Type B pancreatic cell (in vitro differentiated cells): ENCODE results near the gene U2SURP. TPM values are rescaled to one million over a fixed set of nuclear protein-coding genes. Genes with fewer than 3 reads are reported as not detected.

Experiments
- DNase-seq: peaks from one replicate; pipeline ENCODE4 v3.0.0; 2021; ENCODE audit warnings: mixed read lengths; ENCODE audit not compliant: unreplicated experiment; ENCODE audit errors: extremely low spot score
- H3K27ac Mint-ChIP-seq: 2 replicates; pipeline ENCODE4 v1.8.0; 2021; ENCODE audit warnings: mild to moderate bottlenecking, mixed read lengths
- H3K27me3 Mint-ChIP-seq: 2 replicates; pipeline ENCODE4 v1.8.0; 2021; ENCODE audit warnings: mixed read lengths
- H3K36me3 Mint-ChIP-seq: 2 replicates; pipeline ENCODE4 v1.8.0; 2021; ENCODE audit warnings: mixed read lengths
- H3K4me1 Mint-ChIP-seq: one replicate; pipeline ENCODE4 v1.8.0; 2021; ENCODE audit warnings: mixed read lengths; ENCODE audit not compliant: unreplicated experiment
- H3K4me3 Mint-ChIP-seq: 2 replicates; pipeline ENCODE4 v1.8.0; 2021; ENCODE audit warnings: mild to moderate bottlenecking, mixed read lengths
- H3K9me3 Mint-ChIP-seq: 2 replicates; pipeline ENCODE4 v1.8.0; 2021; ENCODE audit warnings: mixed read lengths
- long read RNA-seq: library from polyadenylated mRNA; unstranded; transcript quantifications from one replicate; pipeline ENCODE4 v2.0.0, GENCODE V29; 2020
- total RNA-seq: library from RNA; stranded (reverse); gene quantifications from 2 replicates; pipeline ENCODE4 v1.2.1, GENCODE V29; 2021; ENCODE audit warnings: low replicate concordance
- TF ChIP-seq, protein P1 (sequence below): fragments of 200-600 bp; sonication (generic); conservative IDR thresholded peaks from 2 replicates; pipeline ENCODE4 v1.5.0; 2021; ENCODE audit warnings: antibody characterized with exemption, mild to moderate bottlenecking

The U2SURP gene
- total RNA-seq = 85.7 and 129 TPM in 2 replicates
- long read RNA-seq, transcript U2SURP-215 (6 exons, 588 nt) = major isoform, 6 of 77 reads
- long read RNA-seq, partial matches to known transcripts = 39 of 77 reads
- long read RNA-seq, other reads (novel, unspliced or antisense) = 28 of 77 reads

DNA sequence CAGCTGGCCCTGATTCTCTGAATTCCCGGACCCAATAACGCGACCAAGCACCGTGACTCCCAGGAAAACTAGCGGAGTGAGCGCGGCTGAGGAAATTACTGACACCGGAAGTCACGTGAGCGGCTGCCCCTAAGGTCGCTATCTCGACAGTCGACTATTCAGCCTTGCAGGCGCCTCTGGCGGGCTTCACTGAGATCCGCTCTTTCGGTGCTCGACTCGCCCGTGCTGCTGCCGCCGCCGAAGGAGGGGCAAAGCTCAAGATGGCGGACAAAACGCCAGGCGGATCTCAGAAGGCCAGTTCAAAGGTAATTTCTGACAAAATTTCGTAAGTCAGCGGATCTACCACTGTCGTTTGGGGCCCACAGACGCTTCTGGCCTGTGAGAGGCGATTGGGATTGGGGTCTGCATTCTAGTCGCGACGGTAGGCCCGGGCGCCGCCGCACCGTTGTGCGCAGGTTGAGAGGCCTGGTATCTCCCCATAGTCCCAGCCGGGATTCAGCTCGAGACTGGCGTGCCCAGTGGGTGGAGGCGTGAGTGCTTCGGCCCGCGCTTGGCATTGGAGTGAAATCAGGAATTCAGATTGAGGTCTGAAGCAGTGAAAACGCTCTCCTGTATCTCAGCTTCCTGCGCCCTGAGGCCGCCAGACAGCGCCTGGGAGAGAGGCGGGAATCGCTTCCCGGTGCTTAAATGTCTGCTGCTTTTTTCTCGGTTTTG lies at the start of gene U2SURP:
TSS of gene U2SURP (plus strand) at position 202 of the 714 bp plus-strand sequence. CDS start at position 261, 59 bp downstream.
- no peaks in the 10 kb centered on the region for H3K9me3 Mint-ChIP-seq
- DNase-seq = peak; percentile 95
- H3K27ac Mint-ChIP-seq = peak within 1 kb of the TSS; percentile 98
- H3K27me3 Mint-ChIP-seq = no peaks in the 10 kb centered on the region
- TF ChIP-seq, protein P1, sequence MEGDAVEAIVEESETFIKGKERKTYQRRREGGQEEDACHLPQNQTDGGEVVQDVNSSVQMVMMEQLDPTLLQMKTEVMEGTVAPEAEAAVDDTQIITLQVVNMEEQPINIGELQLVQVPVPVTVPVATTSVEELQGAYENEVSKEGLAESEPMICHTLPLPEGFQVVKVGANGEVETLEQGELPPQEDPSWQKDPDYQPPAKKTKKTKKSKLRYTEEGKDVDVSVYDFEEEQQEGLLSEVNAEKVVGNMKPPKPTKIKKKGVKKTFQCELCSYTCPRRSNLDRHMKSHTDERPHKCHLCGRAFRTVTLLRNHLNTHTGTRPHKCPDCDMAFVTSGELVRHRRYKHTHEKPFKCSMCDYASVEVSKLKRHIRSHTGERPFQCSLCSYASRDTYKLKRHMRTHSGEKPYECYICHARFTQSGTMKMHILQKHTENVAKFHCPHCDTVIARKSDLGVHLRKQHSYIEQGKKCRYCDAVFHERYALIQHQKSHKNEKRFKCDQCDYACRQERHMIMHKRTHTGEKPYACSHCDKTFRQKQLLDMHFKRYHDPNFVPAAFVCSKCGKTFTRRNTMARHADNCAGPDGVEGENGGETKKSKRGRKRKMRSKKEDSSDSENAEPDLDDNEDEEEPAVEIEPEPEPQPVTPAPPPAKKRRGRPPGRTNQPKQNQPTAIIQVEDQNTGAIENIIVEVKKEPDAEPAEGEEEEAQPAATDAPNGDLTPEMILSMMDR = no peak
- H3K4me3 Mint-ChIP-seq = peak within 1 kb of the TSS; percentile 98
- peaks cover 28% of the 10 kb centered on the region for H3K4me1 Mint-ChIP-seq
- H3K36me3 Mint-ChIP-seq = peaks cover 4% of the 10 kb centered on the region

DNA sequence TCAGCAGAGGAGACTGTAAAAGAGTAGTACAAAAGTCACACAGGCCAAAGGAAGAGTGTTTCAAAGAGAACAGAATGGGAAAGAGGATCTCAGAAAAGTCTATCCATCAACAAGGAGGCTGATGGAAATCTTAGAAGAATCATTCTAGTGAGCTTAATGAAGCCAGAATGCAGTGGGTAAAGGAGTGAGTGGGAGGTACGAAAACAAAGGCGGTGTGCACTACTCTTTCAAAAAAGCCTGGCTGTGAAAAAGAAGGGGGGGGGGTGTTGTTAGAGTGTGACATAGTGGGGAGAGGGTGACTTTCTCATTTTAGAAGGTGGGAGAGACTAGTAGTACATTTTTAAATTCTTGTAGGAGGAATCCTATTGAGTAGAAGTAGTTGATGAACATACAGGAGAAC lies 49.6 kb upstream of the U2SURP start:
- Mint-ChIP-seq H3K4me1 (peaks cover 5% of the 10 kb centered on the region), H3K4me3 (no peak overlapping the region), H3K36me3 (no peaks in the 10 kb centered on the region), H3K9me3 (no peaks in the 10 kb centered on the region), H3K27ac (no peak overlapping the region), H3K27me3 (peaks cover 14% of the 10 kb centered on the region)
- no peak for DNase-seq
- TF ChIP-seq, protein P1 = no peak

DNA sequence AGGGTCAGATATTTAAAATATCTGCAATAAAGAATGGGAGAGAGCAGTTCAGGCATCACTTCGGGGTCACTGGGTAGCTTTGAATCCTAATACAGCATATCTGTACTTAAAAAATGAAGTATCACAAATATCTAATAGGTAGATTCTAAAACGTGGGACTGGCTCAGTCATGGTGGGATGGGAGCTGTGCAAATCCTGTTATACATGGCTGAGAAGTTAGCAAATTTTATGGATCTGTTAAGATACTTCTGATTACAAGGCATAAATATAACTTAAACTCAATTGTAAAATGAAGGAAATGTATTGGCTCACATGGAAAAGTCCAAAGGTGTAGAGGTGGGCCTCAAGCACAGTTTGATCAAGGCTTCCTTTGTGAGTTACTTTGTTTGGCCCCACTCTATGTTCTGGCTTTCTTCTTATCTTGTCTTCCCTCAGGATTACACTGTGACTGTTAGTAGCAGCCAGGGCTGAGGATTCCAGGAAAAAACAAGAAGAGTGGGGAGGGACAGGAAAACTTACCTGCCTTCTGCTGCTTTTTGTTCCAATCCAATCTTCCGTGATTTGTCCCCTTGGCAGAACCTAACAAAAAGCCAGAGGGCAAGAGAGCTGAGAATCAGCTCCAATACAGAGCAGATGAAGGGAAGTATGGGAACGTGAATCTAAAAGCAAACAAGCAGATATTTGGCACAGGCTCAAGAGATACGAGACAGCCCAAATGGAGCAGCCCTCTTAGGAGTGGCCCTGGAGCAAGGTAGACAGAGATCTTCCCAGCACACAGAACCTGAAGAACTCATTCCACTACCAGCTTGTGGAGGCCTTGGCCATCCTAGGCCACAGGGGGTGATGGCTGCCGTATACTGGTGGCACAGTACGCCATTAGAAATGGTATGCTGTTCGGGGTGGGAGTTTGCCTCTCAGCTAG lies 48.8 kb upstream of the U2SURP start:
- H3K27ac Mint-ChIP-seq = no peak overlapping the region
- DNase-seq = no peak
- H3K4me3 Mint-ChIP-seq = no peak overlapping the region
- TF ChIP-seq, protein P1 = no peak
- peaks cover 18% of the 10 kb centered on the region for H3K27me3 Mint-ChIP-seq
- peaks cover 5% of the 10 kb centered on the region for H3K4me1 Mint-ChIP-seq
- H3K9me3 Mint-ChIP-seq = no peaks in the 10 kb centered on the region
- H3K36me3 Mint-ChIP-seq = no peaks in the 10 kb centered on the region

DNA sequence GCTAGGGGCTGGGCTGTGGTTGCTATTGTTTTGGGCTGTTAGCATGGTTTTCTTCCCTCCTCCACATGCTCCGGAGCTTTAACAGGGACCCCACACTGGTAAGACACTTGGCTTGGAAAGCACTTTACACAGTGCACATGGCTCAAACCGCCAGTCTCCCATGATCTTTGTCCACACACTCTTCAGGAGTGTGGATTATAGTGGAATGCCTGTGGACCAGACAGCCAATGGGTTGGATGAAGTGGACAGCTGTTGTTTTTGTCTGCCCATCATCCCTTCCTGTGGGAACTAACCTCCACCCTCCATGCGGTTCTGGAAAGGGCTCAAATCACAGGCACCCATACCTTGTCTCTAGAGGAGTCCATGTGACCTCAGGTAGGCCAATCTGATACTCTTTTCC lies 47.9 kb upstream of the U2SURP start:
- Mint-ChIP-seq H3K27me3 (peaks cover 18% of the 10 kb centered on the region), H3K9me3 (no peaks in the 10 kb centered on the region), H3K4me1 (peaks cover 5% of the 10 kb centered on the region), H3K36me3 (no peaks in the 10 kb centered on the region), H3K27ac (no peak overlapping the region), H3K4me3 (no peak overlapping the region)
- DNase-seq = no peak
- TF ChIP-seq, protein P1 = no peak

DNA sequence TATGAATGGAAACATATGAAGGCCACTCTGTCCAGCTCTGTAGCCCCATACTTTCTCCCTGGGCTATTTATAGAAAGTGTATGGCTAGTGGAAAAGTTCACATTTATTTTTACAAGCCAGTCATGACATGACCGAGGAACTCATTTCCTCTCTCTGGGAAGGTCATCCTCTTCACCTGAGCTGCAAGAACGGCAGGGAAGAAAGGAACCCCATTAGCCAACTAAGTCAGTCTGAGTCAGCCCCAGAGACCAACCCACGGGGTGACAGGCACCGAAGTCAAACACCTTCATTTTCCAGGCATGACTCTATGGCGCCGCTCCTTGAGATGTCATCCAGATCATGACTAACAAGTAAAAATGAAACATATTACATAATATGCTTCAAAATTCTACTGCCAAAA lies 42.7 kb upstream of the U2SURP start:
- TF ChIP-seq, protein P1 = no peak
- Mint-ChIP-seq H3K9me3 (no peaks in the 10 kb centered on the region), H3K27me3 (peaks cover 41% of the 10 kb centered on the region), H3K4me3 (no peak overlapping the region), H3K36me3 (no peaks in the 10 kb centered on the region), H3K4me1 (peaks cover 4% of the 10 kb centered on the region), H3K27ac (no peak overlapping the region)
- no peak for DNase-seq
